Measurements from ENCODE around the gene TPM2.

- TF ChIP-seq MAX (IDR thresholded peaks at IDR 0.05; ENCODE audit: low read depth, low read length) (no peak), NFIC (IDR thresholded peaks at IDR 0.05; ENCODE audit: low read depth, low read length) (no peak), RAD21 (IDR thresholded peaks at IDR 0.05; ENCODE audit: insufficient read depth, low read depth, low read length) (no peak), RCOR1 (conservative IDR thresholded peaks at IDR 0.05; ENCODE audit: low read depth, low read length) (no peak), CTCF (IDR thresholded peaks at IDR 0.05 in 2 of 3, conservative IDR thresholded peaks at IDR 0.05 in 1 of 3; ENCODE audit: control insufficient read depth in 2 of 3, extremely low read depth in 1 of 3, insufficient read depth in 1 of 3, low read depth in 3 of 3, low read length in 3 of 3) (no peak), ZBTB4 (CRISPR knock-in tag; IDR thresholded peaks at IDR 0.05) (no peak)
Observed at GRCh38 chr9:35719546-35719945, 29.8 kb upstream of the TPM2 start.
